ENCODE measurements around the gene SOCS4. TPM values are rescaled to one million over a fixed set of nuclear protein-coding genes. Genes with fewer than 3 reads are reported as not detected.

SOCS4 gene
- total RNA-seq, 1 donor from 2014 or later: 18.1 TPM

DNA sequence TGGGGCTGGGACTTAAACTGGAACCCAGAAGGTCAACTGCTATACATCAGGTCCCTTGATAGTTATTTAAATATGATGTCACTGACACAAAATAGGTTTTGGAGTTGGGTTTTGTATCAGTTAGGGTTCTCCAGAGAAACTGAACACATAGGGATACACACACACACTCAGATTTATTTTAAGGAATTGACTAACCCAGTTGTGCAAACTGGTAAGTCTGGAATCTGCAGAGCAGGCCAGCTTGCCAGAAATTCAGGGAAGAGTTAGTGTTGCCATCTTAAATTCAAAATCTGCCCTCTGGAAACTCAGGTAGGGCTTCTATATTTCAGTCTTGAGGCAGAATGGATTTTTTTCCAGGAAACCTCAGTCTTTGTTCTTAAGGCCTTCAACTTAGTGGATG is 61.3 kb downstream of the SOCS4 start:
- DNase-seq (ENCODE audit: low read depth, low spot score): no peak

GRCh38 chr14:55092341-55092740 is 65.3 kb downstream of the SOCS4 start:
- DNase-seq (ENCODE audit: low read depth, low spot score): no peak

DNA sequence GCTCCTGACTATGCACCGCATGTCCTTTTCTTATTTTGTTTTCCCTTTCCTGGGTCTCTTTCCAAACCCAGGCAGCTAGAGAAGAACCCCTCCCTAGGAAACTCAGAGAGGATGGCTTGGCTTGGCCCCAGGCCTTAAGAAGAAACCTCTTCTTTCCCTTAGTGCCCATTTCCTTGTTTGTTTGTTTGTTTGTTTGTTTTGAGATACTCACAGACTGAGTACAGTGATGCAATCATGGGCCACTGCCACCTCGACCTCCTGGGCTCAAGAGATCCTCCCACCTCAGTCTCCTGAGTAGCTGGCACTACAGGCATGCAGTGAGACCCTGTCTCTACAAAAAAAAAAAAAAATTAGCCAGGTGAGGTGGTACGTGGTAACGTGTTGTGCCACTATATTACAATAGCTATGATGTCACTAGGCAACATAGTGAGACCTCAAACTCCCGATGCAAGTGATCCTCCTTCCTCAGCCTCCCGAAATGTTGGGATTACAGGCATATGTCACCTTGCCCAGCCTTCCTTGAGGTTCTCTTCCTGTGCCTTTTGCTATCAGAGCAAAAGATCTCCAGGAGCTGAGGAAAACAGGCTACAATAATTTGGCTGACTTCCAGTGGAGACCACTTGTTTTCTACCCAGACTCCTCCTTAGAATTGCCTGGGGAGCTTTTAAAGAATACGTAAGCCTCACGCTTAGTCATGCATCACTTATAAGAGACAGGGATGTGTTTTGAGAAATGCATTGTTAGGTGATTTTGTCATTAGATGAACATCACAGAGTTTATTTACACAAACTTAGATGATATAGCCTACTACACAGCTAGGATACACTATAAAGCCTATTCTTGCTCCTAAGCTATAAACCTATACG is 67.5 kb downstream of the SOCS4 start:
- no peak for DNase-seq (ENCODE audit: low read depth, low spot score)

DNA sequence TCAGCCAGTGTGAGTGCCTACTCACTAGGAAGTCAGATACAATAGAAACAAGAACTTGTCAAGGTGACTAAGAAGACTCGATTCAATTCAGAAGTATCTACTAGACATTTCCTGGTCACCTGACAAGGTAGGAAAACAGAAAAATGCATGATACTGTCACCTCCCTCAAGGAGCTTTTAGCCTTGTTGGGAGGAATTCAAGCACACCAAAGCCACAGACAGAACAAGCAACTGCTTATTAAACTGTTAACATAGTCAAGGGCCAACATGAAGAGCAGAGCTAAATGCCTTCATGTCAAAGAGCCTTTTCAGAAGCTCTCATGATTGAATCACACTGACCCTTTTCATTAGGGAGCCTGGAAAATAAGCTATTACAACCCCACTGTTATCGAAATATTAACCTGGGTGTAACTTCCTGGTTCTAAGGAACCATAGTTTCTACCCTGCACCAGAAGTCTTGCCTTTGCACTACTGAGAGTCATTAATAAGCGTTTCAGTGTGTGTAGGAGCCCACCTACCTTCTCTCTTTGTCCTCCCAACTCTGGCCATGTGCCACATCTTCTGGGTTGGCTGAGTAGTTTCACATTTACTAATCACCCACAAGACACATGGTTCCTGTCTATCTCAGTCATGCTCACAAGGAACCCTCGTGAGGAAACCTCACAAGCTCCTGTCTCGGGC is 71.0 kb downstream of the SOCS4 start:
- no peak for DNase-seq (ENCODE audit: low read depth, low spot score)

GRCh38 chr14:55098561-55098898 is 71.5 kb downstream of the SOCS4 start:
- DNase-seq (ENCODE audit: low read depth, low spot score): no peak

Other genes with a start within 250 kb of the SOCS4 start
- gene GCH1, start 124.4 kb upstream of the SOCS4 start, total RNA-seq: 4.4 and 7.1 TPM in 2 replicates
- gene WDHD1, start 137 bp upstream of the SOCS4 start, total RNA-seq: 18.0 and 27.6 TPM in 2 replicates
- gene MAPK1IP1L, start 24.4 kb downstream of the SOCS4 start, total RNA-seq: 22.9 and 23.7 TPM in 2 replicates
- gene LGALS3, start 102.0 kb downstream of the SOCS4 start, total RNA-seq: 48.6 and 60.1 TPM in 2 replicates
- gene DLGAP5, start 164.3 kb downstream of the SOCS4 start, total RNA-seq: 48.5 and 77.7 TPM in 2 replicates
- gene FBXO34, start 244.2 kb downstream of the SOCS4 start, total RNA-seq: 27.6 and 31.7 TPM in 2 replicates